WERI-Rb-1 (cell line): Measurements from ENCODE around the gene NMU.
A peak's percentile ranks its signal among the peaks of the same experiment; 100 is the strongest.
"Not testable (repeated sequence)": the region's sequence is repeated elsewhere in the genome, so short reads cannot be mapped to it uniquely, and the experiment has no call there.

Experiments used
- DNase-seq: peaks from one replicate; pipeline ENCODE4 v3.0.0-alpha.2; 2020
- H3K27ac ChIP-seq: fragments of 250-450 bp; sonication (Bioruptor Pico); 2 replicates; pipeline ENCODE4 v1.5.1; 2020; ENCODE audit warnings: mild to moderate bottlenecking, moderate library complexity
- H3K27me3 ChIP-seq: fragments of 250-450 bp; sonication (Bioruptor Pico); 2 replicates; pipeline ENCODE4 v1.5.1; 2021; ENCODE audit warnings: mild to moderate bottlenecking, low read depth, moderate library complexity; ENCODE audit not compliant: insufficient read depth, severe bottlenecking
- H3K36me3 ChIP-seq: fragments of 250-450 bp; sonication (Bioruptor Pico); 2 replicates; pipeline ENCODE4 v1.5.1; 2020; ENCODE audit warnings: mild to moderate bottlenecking, moderate library complexity
- H3K4me3 ChIP-seq: 2 replicates; pipeline ENCODE4 v1.5.1; 2011; ENCODE audit warnings: low read depth, mild to moderate bottlenecking, control low read depth, low read length
- H3K9me3 ChIP-seq: fragments of 250-450 bp; sonication (Bioruptor Pico); 2 replicates; pipeline ENCODE4 v1.5.1; 2021; ENCODE audit warnings: mild to moderate bottlenecking, moderate library complexity; ENCODE audit not compliant: severe bottlenecking
- TF ChIP-seq, protein P1 (sequence below): IDR thresholded peaks from 2 replicates; pipeline ENCODE4 v1.5.1; 2011; ENCODE audit warnings: low read depth, mild to moderate bottlenecking, control low read depth, inconsistent platforms, low read length

Gene NMU

DNA sequence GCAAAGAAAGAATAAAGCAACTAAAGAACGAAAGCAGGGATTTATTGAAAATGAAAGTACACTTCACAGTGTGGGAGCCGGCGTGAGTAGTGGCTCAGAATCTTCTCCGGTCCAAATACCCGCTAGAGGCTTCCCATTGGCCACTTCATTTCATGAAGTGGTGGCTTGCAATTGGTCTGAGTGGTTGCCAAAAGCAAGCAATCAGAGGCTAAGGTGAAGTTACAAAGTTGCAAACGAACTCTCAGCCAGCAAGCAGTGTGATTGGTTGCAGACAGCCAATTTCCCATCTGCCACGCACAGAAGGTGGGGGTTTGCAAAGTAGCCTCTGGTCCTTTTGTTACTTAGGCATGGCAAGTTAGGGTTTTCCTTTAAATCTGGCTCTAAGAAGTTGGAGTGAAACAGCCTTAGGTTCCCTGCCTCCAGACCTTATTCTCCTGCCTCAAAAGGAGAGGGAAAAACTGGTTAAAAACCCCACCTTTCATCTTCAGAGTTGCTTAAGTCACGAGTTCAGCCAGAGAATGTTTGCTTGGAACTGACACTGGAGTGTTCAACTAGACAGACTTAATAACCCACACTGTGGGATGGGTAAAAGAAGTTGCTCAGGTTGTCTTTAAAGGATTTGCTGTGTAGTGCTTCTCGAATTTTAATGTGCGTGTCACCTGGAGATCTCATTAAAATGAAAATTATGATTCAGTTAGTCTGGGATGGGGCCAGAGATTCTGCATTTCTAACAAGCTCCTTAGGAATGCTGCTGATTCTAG is 82.5 kb downstream of the NMU start:
- H3K9me3 ChIP-seq, result no peaks in the 10 kb centered on the region
- H3K27ac ChIP-seq, result no peak overlapping the region
- no peaks in the 10 kb centered on the region for H3K36me3 ChIP-seq
- DNase-seq, result no peak
- no peak overlapping the region for H3K4me3 ChIP-seq
- H3K27me3 ChIP-seq, result no peaks in the 10 kb centered on the region
- TF ChIP-seq, protein P1, sequence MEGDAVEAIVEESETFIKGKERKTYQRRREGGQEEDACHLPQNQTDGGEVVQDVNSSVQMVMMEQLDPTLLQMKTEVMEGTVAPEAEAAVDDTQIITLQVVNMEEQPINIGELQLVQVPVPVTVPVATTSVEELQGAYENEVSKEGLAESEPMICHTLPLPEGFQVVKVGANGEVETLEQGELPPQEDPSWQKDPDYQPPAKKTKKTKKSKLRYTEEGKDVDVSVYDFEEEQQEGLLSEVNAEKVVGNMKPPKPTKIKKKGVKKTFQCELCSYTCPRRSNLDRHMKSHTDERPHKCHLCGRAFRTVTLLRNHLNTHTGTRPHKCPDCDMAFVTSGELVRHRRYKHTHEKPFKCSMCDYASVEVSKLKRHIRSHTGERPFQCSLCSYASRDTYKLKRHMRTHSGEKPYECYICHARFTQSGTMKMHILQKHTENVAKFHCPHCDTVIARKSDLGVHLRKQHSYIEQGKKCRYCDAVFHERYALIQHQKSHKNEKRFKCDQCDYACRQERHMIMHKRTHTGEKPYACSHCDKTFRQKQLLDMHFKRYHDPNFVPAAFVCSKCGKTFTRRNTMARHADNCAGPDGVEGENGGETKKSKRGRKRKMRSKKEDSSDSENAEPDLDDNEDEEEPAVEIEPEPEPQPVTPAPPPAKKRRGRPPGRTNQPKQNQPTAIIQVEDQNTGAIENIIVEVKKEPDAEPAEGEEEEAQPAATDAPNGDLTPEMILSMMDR, result no peak

DNA sequence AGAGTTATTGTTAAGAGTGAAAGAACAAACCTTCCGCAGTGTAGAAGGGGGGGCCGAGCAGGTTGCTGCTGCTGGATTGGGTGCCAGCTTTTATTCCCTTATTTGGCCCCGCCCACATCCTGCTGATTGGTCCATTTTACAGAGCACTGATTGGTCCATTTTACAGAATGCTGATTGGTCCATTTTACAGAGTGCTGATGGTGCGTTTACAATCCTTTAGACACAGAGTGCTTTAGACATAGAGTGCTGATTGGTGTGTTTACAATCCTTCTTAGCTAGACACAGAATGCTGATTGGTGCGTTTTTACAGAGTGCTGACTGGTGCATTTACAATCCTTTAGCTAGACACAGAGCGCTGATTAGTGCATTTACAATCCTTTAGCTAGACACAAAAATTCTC is 84.1 kb downstream of the NMU start:
- H3K27ac ChIP-seq, DNase-seq, H3K36me3 ChIP-seq: not testable (repeated sequence)

DNA sequence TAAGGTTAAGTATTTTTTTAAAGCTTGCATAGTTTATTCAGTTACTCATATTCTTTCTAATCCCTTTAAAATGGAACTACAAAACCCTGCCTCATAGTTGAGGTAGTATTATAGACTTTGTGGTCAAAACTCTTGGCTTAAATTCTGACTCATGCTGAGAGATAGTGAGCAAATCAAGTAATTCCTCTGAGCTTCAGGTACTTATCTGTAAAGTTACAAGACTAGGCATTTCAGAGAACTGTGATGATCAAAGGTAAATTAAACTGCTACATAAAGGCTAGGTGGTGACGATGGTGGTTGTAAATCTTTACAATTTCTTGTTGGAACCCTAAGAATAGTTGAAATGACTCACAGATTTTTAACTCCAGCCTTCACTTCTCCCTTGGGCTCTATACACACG is 86.2 kb downstream of the NMU start:
- no peak overlapping the region for H3K4me3 ChIP-seq
- no peaks in the 10 kb centered on the region for H3K36me3 ChIP-seq
- no peak for DNase-seq
- no peak overlapping the region for H3K27ac ChIP-seq
- H3K9me3 ChIP-seq, result no peaks in the 10 kb centered on the region
- H3K27me3 ChIP-seq, result no peaks in the 10 kb centered on the region
- TF ChIP-seq, protein P1, result no peak

More for the DNA sequence above, 84.1 kb downstream of the NMU start:
- H3K27me3 ChIP-seq, H3K9me3 ChIP-seq, H3K4me3 ChIP-seq: not testable (repeated sequence)

DNA sequence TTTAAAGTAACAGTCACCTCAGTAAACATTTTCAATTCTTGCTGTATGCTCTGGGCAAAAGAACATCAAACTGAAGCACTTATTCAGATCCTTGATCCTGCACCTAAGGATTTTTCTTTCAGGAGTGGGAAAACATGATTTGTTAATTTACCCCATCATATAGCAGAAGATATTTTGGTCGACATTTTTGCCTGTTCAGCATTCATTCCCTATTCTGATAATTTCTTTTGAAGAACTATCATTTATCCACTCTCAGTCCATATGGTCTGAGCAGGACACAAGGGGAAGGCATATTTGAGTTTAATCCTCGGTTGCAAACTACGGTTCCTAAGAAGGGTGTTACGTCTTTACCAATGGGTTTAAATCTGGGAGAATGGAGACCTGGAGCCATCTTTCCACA is 88.2 kb downstream of the NMU start:
- Histone ChIP-seq H3K4me3 (peak overlapping the region; percentile 81), H3K36me3 (no peaks in the 10 kb centered on the region), H3K27ac (peak overlapping the region; percentile 95), H3K9me3 (no peaks in the 10 kb centered on the region), H3K27me3 (no peaks in the 10 kb centered on the region)
- no peak for DNase-seq
- TF ChIP-seq, protein P1, result no peak

DNA sequence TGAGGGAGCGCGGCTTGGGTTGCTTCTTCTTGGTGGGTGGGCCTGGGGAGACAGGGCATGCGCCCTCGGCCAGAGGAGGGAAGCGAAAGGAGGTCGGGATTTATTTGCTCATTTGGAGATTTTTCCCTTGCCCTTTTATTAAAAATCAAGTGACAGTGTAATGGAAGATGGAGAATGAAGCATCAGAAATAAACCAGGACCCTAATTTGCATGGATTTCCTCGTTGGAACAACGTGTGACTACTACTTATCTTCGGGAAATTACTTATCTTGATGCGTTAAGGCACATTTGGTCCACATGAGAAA is 88.7 kb downstream of the NMU start:
- DNase-seq, result peak; percentile 66
- peak overlapping the region; percentile 81 for H3K4me3 ChIP-seq
- H3K36me3 ChIP-seq, result no peaks in the 10 kb centered on the region
- TF ChIP-seq, protein P1, result no peak
- no peaks in the 10 kb centered on the region for H3K9me3 ChIP-seq
- H3K27me3 ChIP-seq, result no peaks in the 10 kb centered on the region
- peak overlapping the region; percentile 95 for H3K27ac ChIP-seq

DNA sequence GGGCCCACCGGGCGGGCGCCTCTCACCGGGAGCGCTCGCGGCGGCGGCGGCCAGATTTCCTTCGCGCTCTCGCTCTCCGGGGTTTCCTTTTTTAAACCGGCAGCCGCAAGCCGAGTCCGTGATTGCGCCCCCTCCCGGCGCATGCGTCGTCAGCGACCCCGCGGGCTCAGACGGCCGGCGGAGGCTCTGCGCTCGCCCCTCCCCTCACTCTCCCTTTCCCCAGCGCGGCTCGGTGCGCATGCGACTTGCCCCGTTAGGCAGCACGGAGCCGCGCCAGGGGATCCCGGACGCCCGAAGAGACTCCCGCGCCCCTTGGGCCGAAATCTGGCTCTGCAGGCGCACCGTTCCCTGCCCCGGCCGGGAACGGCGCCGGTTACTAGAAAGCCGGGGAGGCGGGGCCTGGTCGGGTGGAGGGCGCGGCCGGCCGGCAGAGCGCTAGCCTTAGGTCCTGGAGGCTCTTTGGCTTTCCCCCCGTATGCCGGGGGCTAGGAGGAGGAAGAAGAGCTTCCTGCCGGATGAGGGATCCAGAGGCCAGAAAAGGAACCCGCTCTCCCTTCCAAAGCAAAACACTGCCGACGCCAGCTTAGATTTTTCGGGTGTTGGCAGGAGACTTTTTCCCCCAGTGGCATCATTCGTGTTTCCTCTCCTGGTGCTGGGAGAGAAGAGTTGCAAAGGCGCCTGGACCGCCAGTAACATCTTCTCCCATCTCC is 89.2 kb downstream of the NMU start, which contains the start of gene CLOCK:
CLOCK (minus strand) TSS at position 154 of the 710 bp plus-strand sequence. CDS start 64,124 bp downstream, outside the sequence.
- Histone ChIP-seq H3K4me3 (peak within 1 kb of the TSS; percentile 81), H3K36me3 (no peaks in the 10 kb centered on the region), H3K9me3 (no peaks in the 10 kb centered on the region), H3K27ac (peak within 1 kb of the TSS; percentile 95), H3K27me3 (no peaks in the 10 kb centered on the region)
- DNase-seq, result peak; percentile 91
- TF ChIP-seq, protein P1, result peak; percentile 44
